Activated CD8-positive, alpha-beta memory T cell treated with anti-CD3 and anti-CD28 coated beads for 48 hours (primary cell): Measurements from ENCODE around the gene YBEY.
A peak's percentile ranks its signal among the peaks of the same experiment; 100 is the strongest.

Experiments used
- DNase-seq, 3 experiments: peaks; one replicate each; pipeline ENCODE4 v3.0.0-alpha.2; 2020; ENCODE audit warnings: low read depth in 2 of 3, low spot score in 2 of 3

The YBEY gene

GRCh38 chr21:46264046-46264689 is 22.0 kb upstream of the YBEY start:
- no peak for DNase-seq

- no peak for DNase-seq
Measured at GRCh38 chr21:46264690-46265144, 21.4 kb upstream of the YBEY start.

- no peak for DNase-seq
Measured at GRCh38 chr21:46265736-46266525, 20.2 kb upstream of the YBEY start.

GRCh38 chr21:46266946-46267345 is 19.2 kb upstream of the YBEY start:
- no peak for DNase-seq

GRCh38 chr21:46268371-46268770 is 17.8 kb upstream of the YBEY start:
- no peak for DNase-seq

GRCh38 chr21:46269466-46269865 is 16.7 kb upstream of the YBEY start:
- DNase-seq, result no peak

- no peak for DNase-seq
Measured at GRCh38 chr21:46273341-46273740, 12.8 kb upstream of the YBEY start.

GRCh38 chr21:46274797-46275390 is 11.2 kb upstream of the YBEY start:
- no peak for DNase-seq

- no peak for DNase-seq
Measured at GRCh38 chr21:46284077-46284644, 2.0 kb upstream of the YBEY start.

GRCh38 chr21:46284733-46285132 is 1.4 kb upstream of the YBEY start:
- no peak for DNase-seq

- DNase-seq, result no peak
Measured at GRCh38 chr21:46285206-46285661, 908 bp upstream of the YBEY start, which contains the start of gene MCM3AP. TSS of gene MCM3AP (minus strand) at chr21:46285611. CDS start at chr21:46285286, 325 bp downstream.

- DNase-seq, result no peak
Measured at GRCh38 chr21:46286648-46287002, 483 bp downstream of the YBEY start.

- DNase-seq, result no peak
Measured at GRCh38 chr21:46287541-46287940, 1.4 kb downstream of the YBEY start.

GRCh38 chr21:46289655-46290179 is 3.6 kb downstream of the YBEY start:
- DNase-seq, result no peak

- no peak for DNase-seq
Measured at GRCh38 chr21:46291561-46291960, 5.4 kb downstream of the YBEY start.

- DNase-seq, result no peak
Measured at GRCh38 chr21:46294647-46295176, 8.6 kb downstream of the YBEY start.

GRCh38 chr21:46295177-46295770 is 9.1 kb downstream of the YBEY start:
- no peak for DNase-seq

GRCh38 chr21:46295996-46296752 is 10.0 kb downstream of the YBEY start:
- peak in 2 of 3 experiments; percentile 23 to 27 for DNase-seq

- no peak for DNase-seq
Measured at GRCh38 chr21:46297338-46298271, 11.5 kb downstream of the YBEY start.
